Urothelium cell line (cell line): ENCODE results near the gene LIPT2.
"Not testable (repeated sequence)": the region's sequence is repeated elsewhere in the genome, so short reads cannot be mapped to it uniquely, and the experiment has no call there.

Experiments
- DNase-seq: peaks from one replicate; pipeline ENCODE4 v3.0.0; 2011; ENCODE audit warnings: low spot score, mixed read lengths
- FAIRE-seq: peaks from 2 replicates; lab custom pipeline; 2011; peaks lifted over from hg19 to GRCh38; lab: Jason Lieb, UNC

The LIPT2 gene

DNA sequence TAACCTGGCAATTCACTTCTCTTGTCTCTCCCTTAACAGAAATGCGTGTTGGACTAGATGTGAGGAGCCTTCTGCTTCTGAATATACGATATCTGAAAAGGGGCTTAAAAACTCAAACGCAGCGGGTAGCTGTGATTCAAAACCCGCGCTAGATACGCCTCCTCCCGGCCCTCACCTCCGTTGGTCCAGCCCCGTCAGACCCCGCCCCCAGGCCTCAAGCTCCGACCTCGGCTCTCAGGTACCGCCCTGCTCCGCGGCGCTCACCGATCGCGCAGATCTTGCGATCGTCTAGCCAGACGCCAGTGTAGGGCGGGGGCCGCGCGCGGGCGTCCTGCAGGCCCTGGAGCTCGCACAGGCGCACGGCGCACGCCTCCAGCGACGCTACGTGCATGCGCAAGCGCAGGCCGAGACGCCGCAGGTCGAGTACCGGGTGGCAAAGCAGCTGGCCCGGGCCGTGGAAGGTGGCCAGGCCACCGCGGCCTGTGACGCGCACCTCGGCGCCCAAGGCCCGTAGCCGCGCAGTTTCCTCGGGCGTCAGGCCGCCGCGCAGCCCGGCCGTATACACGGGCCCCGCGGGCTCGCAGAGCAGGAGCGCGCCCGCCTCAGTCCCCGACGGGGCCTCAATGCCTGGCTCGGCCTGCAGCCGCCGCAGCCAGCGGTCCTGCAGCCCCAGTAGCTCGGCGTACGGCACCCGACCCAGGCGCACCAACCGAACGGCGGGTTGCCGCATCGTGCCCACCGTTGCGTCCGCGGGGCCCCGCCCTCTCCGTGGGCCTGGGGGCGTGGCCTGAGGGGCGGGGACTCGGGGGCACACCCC lies at the start of gene LIPT2:
LIPT2 (minus strand) TSS at position 751 of the 817 bp plus-strand sequence; CDS start at position 730, 21 bp downstream.
- no peak for FAIRE-seq
- peak; percentile 96 for DNase-seq

DNA sequence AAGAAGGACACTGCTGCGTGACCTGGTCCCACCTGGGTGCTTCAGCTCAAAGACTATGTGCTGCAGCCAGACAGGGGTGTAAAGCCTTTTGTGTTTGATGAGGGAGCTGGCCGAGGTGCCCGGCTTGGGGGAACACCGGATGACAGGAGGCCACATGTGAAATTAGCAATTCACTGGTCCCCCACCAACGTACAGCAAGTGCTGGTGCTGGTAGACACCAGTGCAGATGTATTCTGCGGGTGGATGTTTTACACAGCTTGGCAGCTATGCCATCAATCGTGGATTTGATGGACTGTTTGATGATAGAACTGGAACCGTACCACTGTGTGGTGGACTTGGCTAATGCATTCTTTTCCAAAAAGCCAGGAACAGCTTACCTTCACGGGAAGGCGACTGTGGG lies 47.9 kb upstream of the LIPT2 start:
- no peak for FAIRE-seq

DNA sequence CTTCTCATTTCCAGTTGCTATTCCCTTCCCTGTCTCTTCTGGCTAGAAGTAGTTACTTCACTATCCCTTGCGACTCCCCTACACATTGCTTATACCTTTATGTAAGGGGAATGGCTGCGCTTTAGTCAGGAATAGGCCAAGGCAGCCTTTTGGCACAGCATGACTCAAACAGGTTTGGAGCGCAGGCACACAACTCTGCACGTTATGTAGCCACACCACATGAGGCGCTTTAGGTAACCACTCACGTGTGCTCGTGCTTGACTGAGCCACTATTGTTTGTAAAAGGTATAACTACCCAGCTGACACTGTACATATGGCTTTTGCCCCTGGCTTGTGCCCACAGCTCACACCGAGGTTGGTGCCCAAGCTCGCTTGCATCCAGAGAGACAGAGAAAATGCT lies 46.7 kb upstream of the LIPT2 start:
- no peak for DNase-seq
- FAIRE-seq: no peak

More for the DNA sequence above, 47.9 kb upstream of the LIPT2 start:
- DNase-seq: no peak

DNA sequence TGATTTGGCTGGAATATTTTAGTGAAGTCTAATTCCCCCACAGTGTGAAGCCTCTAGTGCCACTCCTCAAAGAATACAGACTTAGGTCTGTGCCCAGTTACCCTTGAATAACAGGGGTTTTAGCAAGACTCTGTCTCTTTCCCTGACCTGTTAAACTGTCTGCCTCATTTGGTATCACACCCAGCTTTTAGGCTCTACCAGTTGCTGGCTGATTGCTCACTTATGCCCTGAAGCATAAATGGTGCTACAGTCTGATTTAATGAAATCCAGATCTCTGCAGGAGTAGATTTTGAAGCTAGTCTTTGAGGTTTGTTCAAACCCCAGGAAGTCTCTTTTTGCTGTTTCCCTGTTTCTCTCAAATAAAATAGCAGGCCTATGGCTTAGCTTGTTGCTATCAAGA lies 45.2 kb upstream of the LIPT2 start:
- DNase-seq (no peak), FAIRE-seq (no peak)

GRCh38 chr11:74535371-74536160 lies 42.0 kb upstream of the LIPT2 start:
- FAIRE-seq (no peak), DNase-seq (no peak)

DNA sequence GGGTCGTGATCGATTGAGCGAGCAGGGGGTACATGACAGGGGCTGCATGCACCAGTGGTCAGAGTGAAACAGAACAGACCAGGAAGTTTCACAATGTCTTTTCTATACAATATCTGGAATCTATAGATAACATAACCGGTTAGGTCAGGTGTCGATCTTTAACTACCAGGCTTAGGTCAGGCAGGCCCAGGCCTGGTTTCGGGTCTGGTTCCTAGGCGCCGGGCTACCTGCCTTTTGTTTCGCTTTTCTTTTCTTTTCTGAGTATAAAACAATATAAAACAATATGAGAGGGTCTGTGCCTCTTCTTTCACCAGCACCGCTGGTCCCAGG lies 41.4 kb upstream of the LIPT2 start:
- not testable (repeated sequence) for FAIRE-seq

DNA sequence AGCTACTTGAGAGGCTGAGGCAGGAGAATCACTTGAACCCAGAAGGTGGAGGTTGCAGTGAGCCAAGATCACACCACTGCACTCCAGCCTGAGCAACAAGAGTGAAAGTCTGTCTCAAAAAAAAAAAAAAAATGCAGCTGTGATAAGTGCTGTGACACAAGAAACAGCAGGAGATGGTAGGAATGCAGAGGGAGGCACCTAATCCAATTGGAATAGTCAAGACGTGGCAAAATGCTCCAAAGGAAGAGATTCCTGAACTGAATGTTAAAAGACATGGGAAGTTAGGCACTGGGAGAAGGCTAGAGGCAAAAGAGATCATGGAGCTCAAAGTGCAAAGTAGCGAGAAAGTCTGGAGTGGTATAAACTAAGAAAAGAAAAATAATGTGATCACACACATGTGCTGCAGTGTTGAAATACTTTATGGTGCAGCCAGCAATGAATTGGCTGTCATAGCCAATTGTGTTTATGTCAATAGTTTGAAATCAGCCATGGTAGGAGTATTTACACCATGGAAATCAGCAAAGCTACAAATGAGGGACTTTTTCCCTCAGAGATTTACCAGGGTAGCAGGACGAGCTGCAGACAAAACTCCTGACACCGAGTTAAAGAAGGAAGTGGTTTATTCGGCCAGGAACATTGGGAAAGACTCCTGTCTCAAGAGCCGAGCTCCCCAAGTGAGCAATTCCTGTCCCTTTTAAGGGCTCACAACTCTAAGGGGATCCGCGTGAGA lies 40.9 kb upstream of the LIPT2 start:
- DNase-seq: no peak
- FAIRE-seq: no peak

More for the DNA sequence above, 41.4 kb upstream of the LIPT2 start:
- DNase-seq: not testable (repeated sequence)

- DNase-seq (no peak), FAIRE-seq (no peak)
Measured at GRCh38 chr11:74533421-74533820, 39.9 kb upstream of the LIPT2 start.

DNA sequence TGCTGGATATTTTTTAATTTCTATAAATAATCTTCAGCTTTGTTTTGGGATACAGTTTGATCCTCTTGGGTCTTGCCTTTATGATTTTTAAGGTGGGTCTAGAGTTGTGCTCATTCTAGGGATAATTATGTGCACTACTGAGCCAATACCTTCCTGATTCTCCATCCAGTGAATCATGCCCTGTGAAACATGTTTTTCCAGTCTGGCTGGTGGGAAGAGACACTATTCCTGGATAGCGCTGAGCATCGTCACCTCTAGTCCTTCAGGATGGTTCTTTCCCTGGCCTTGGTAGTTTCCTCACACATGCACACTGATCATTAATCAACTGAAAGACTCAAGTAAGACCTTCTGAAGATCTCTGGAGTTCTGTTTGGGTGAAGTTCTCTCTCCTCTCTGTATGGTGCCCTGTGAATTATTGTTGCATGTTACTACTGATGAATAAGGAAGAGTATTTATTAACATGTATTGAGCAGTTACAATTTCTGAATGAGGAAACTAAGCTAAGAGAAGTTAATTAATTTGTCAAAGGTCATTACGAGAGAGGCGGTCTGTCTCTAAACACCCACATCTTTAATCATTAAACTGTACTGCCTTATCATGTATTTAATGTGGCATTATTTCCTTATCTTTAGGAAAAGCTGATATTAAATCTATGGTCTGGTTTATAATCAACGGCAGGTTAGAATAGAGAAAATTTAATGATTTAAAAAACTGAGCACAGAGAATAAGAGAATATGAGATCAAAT lies 39.1 kb upstream of the LIPT2 start:
- FAIRE-seq (no peak), DNase-seq (no peak)

GRCh38 chr11:74524978-74525377 lies 31.5 kb upstream of the LIPT2 start:
- DNase-seq (no peak), FAIRE-seq (no peak)

GRCh38 chr11:74524501-74524900 lies 31.0 kb upstream of the LIPT2 start:
- DNase-seq: no peak
- no peak for FAIRE-seq

GRCh38 chr11:74522776-74523175 lies 29.3 kb upstream of the LIPT2 start:
- FAIRE-seq (no peak), DNase-seq (no peak)

DNA sequence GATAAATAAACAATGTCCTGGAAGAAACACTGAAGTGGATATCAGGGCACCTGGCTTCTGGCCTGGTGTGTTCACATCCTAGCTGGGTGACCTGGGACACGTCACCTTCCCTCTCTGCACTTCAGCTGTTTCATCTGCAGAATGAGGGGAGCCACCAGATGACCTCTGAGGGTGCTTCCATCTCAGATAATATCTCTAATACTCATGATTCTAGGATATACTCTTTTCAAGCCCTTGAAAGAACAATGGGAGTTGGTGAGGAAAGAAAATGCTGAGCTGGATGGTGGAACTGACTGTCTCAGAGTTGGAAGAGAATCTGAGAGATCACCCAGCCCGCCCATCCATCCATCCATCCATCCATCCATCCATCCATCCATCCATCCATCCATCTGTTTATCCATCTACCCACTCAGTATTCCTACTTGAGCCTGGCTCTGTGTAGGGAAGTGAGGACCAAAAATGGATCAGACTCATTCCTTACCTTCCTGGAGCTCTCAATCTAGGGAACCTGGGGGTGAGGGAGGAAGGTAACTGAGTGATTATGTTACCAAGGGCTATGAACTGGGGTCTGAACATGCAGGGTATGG lies 28.2 kb upstream of the LIPT2 start:
- FAIRE-seq (no peak), DNase-seq (no peak)

- DNase-seq (no peak), FAIRE-seq (no peak)
Measured at GRCh38 chr11:74520927-74521665, 27.6 kb upstream of the LIPT2 start.

GRCh38 chr11:74520316-74520715 lies 26.8 kb upstream of the LIPT2 start:
- DNase-seq: no peak
- no peak for FAIRE-seq

- FAIRE-seq (no peak), DNase-seq (no peak)
Measured at GRCh38 chr11:74519710-74520109, 26.2 kb upstream of the LIPT2 start.

GRCh38 chr11:74517592-74517991 lies 24.1 kb upstream of the LIPT2 start:
- FAIRE-seq, DNase-seq: not testable (repeated sequence)

GRCh38 chr11:74507582-74507981 lies 14.1 kb upstream of the LIPT2 start:
- FAIRE-seq (no peak), DNase-seq (no peak)

DNA sequence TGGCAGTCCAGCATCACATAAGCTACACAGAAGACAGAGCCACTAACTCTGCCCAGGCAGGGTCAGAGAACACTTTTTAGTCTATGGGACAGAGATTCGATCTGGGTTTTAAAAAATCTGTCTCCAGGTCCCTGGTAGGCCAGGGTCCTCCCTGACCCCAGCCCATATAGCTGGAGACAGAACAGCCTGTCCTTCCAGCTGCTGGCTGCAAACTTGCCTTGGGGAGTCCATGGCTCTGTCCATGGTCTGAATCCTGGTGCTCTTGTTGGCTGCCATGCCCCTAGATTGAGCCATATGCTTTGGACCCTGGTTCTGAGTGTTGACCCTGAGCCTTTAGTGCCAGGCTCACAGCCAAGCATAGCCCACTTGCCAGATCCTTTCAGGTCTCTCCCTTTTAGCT lies 13.3 kb upstream of the LIPT2 start:
- DNase-seq: no peak
- no peak for FAIRE-seq

- DNase-seq (no peak), FAIRE-seq (no peak)
Measured at GRCh38 chr11:74505911-74506310, 12.4 kb upstream of the LIPT2 start.
